Chondrocyte (in vitro differentiated cells): ENCODE data around the gene CYFIP1. TPM values are rescaled to one million over a fixed set of nuclear protein-coding genes. Genes with fewer than 3 reads are reported as not detected.
A peak's percentile ranks its signal among the peaks of the same experiment; 100 is the strongest.

Experiments
- DNase-seq: peaks from one replicate; pipeline ENCODE4 v3.0.0; 2021; ENCODE audit warnings: mixed read lengths, low spot score
- H3K27ac Mint-ChIP-seq: one replicate; pipeline ENCODE4 v1.8.0; 2021; ENCODE audit warnings: mild to moderate bottlenecking, moderate library complexity, mixed read lengths; ENCODE audit not compliant: unreplicated experiment
- H3K27me3 Mint-ChIP-seq: 2 replicates; pipeline ENCODE4 v1.8.0; 2021; ENCODE audit warnings: low read depth, mixed read lengths
- H3K36me3 Mint-ChIP-seq: 2 replicates; pipeline ENCODE4 v1.8.0; 2021; ENCODE audit warnings: low read depth, mixed read lengths
- H3K4me1 Mint-ChIP-seq: 2 replicates; pipeline ENCODE4 v1.8.0; 2021; ENCODE audit warnings: low read depth, mild to moderate bottlenecking, mixed read lengths
- H3K4me3 Mint-ChIP-seq: one replicate; pipeline ENCODE4 v1.8.0; 2021; ENCODE audit warnings: mild to moderate bottlenecking, moderate library complexity, mixed read lengths; ENCODE audit not compliant: unreplicated experiment
- H3K9me3 Mint-ChIP-seq: 2 replicates; pipeline ENCODE4 v1.8.0; 2021; ENCODE audit warnings: low read depth, mixed read lengths
- total RNA-seq: library from RNA; stranded (reverse); gene quantifications from 3 replicates; pipeline ENCODE4 v1.2.1, GENCODE V29; 2021
- TF ChIP-seq, protein P1 (sequence below): fragments of 200-600 bp; sonication (generic); IDR thresholded peaks from 2 replicates; pipeline ENCODE4 v1.5.0; 2021; ENCODE audit warnings: antibody characterized with exemption, mild to moderate bottlenecking, moderate library complexity

CYFIP1 gene
- total RNA-seq, 1 donor from 2014 or later = 98.5 TPM

DNA sequence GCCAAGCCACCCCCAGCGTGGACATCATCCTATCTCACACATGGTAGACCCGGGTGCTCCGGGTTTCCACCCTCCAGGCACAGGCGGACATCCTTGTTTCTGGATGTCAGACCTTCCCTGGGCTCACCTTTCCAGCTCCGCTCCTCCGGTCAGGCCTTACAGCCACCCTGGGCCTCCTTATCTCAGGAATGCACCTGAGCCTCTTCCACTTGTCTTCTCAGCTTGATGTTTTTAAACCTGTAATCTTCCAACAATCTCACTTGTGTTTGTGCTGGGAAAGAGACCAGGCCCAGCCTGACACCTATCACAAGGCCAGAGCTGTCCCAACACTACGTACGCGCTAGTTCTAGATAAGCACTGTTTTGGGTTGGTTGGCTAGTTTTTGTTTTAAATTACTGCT lies 87.8 kb downstream of the CYFIP1 start:
- TF ChIP-seq, protein P1, sequence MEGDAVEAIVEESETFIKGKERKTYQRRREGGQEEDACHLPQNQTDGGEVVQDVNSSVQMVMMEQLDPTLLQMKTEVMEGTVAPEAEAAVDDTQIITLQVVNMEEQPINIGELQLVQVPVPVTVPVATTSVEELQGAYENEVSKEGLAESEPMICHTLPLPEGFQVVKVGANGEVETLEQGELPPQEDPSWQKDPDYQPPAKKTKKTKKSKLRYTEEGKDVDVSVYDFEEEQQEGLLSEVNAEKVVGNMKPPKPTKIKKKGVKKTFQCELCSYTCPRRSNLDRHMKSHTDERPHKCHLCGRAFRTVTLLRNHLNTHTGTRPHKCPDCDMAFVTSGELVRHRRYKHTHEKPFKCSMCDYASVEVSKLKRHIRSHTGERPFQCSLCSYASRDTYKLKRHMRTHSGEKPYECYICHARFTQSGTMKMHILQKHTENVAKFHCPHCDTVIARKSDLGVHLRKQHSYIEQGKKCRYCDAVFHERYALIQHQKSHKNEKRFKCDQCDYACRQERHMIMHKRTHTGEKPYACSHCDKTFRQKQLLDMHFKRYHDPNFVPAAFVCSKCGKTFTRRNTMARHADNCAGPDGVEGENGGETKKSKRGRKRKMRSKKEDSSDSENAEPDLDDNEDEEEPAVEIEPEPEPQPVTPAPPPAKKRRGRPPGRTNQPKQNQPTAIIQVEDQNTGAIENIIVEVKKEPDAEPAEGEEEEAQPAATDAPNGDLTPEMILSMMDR = no peak
- H3K36me3 Mint-ChIP-seq = peaks cover 11% of the 10 kb centered on the region
- H3K4me3 Mint-ChIP-seq = no peak overlapping the region
- H3K27me3 Mint-ChIP-seq = no peaks in the 10 kb centered on the region
- peaks cover 17% of the 10 kb centered on the region for H3K4me1 Mint-ChIP-seq
- peak overlapping the region; percentile 47 for H3K27ac Mint-ChIP-seq
- no peaks in the 10 kb centered on the region for H3K9me3 Mint-ChIP-seq
- DNase-seq = peak; percentile 60

DNA sequence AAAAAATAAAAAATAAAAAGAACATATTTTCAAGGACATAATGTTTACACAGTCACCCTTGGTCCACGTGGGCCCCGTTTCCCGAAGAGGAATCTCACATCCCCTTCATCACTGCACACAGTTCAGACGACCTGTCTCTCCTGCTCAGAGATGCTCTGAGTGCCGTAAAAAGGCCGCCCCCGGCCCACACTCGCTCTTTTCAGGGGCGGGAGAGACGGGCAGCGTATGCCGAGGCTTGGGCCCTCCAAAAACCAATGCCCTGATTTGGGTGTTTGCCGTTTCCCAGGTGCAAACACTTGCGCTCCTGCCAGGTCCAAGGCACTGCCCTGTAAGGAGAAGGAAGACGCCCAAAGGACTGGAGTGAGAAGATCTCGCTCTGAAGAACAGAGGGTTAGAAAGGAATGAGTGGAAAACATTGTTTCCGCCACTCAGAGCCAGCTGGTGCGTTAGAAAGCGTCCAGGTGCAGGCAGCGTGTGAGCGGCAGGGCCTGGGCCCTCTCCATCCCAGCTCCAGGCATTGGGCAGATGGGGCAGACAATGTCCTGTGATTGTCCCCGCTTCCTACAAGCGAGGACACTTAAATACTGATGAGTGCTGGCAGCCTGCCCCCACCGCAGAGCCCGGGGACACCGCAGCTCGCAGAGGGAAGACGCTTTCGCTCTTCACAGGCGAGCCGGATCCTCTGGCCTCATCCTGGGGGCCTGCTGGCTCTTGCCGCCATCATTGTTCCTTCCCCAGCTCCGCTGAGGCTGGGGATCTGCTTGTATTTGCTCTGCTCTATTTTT lies 88.5 kb downstream of the CYFIP1 start:
- Mint-ChIP-seq H3K27me3 (no peaks in the 10 kb centered on the region), H3K27ac (no peak overlapping the region), H3K4me1 (peaks cover 23% of the 10 kb centered on the region), H3K4me3 (no peak overlapping the region), H3K36me3 (peaks cover 13% of the 10 kb centered on the region), H3K9me3 (no peaks in the 10 kb centered on the region)
- TF ChIP-seq, protein P1 = no peak
- peak; percentile 80 for DNase-seq

DNA sequence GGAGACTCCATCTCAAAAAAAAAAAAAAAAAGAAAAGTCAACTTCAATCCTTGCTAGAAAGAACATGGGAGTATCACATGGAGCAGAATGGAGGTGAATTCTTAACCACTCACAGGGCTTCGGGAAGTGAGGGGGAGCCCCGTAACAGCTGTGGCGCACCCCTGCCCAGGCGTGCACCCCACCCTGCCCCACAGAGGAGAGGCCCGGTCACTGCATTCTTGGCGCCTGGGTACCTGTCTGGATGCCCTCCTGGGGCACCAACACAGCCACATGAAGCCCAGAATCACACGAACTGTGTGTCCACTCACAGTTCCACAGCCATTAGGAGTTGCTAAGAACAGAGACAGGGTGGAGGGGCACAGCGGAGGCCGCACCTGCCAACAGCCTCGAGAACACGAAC lies 89.9 kb downstream of the CYFIP1 start:
- Mint-ChIP-seq H3K4me3 (no peak overlapping the region), H3K27me3 (no peaks in the 10 kb centered on the region), H3K4me1 (peaks cover 19% of the 10 kb centered on the region), H3K27ac (no peak overlapping the region), H3K36me3 (peaks cover 16% of the 10 kb centered on the region), H3K9me3 (no peaks in the 10 kb centered on the region)
- DNase-seq = peak; percentile 61
- TF ChIP-seq, protein P1 = no peak

DNA sequence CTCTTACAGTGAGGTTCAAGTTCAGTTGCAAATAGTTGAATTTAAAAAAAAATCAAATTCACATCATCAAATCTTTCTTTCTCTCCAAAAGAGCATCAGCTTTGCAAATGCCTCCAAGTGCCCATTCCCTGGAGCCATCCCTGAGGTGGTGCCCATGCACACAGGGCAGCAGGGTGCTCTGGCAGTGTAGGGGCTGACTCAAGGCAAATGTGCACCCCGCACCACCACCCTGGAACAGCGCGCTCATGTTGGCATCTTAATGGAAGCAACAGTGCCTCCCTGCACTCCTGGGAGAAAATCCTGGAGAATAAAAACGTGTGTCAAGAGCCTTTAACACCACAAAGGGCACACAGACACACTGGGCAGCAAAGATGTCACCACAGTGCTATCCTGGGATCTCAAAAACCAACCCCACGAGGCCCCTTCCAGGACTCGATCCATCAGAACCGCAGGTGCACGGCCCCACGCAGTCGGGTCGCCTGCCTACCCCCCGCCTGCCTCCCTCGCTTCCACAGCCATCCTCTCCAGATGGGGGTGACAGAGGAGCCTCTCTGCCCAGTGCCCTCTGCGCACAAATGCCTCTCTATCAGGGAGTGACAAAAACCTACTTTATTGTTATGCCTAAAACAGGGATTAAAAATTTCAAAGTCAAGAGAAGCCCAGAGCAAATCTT lies 90.9 kb downstream of the CYFIP1 start:
- H3K4me1 Mint-ChIP-seq = peaks cover 18% of the 10 kb centered on the region
- no peak overlapping the region for H3K4me3 Mint-ChIP-seq
- TF ChIP-seq, protein P1 = no peak
- no peaks in the 10 kb centered on the region for H3K9me3 Mint-ChIP-seq
- peak overlapping the region; percentile 97 for H3K27ac Mint-ChIP-seq
- no peaks in the 10 kb centered on the region for H3K27me3 Mint-ChIP-seq
- H3K36me3 Mint-ChIP-seq = peaks cover 16% of the 10 kb centered on the region
- DNase-seq = peak; percentile 77

DNA sequence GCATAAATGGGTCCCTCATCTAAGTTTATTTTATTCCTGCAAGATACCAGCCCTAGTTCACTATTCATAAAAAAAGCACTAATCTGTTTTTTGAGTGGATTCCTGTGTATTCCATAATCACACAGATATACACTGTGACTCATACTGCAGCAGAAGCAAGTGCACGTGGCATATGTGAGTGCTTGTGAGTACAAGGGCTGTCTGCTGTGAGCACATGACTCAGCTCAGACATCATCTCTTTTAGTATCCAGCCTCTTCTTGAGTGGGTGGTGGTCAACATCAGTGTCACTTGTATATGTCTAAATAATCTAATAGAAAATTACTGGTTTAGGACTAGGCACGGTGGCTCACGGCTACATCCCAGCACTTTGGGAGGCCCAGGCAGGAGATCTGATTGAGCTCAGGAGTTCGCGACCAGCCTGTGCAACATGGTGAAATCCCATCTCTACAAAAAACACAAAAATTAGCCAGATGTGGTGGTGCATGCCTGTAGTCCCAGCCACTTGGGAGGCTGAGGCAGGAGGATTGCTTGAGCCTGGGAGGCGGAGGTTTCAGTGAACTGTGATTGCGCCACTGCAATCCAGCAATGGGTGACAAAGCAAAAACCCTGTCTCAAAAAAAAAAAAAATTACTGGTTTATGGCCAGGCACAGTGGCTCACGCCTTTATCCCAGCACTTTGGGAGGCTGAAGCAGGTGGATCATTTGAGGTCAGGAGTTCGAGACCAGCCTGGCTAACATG lies 91.9 kb downstream of the CYFIP1 start:
- no peaks in the 10 kb centered on the region for H3K27me3 Mint-ChIP-seq
- H3K9me3 Mint-ChIP-seq = no peaks in the 10 kb centered on the region
- TF ChIP-seq, protein P1 = no peak
- H3K4me3 Mint-ChIP-seq = no peak overlapping the region
- peak; percentile 35 for DNase-seq
- H3K27ac Mint-ChIP-seq = peak overlapping the region; percentile 97
- peaks cover 17% of the 10 kb centered on the region for H3K36me3 Mint-ChIP-seq
- peaks cover 18% of the 10 kb centered on the region for H3K4me1 Mint-ChIP-seq
